ENCODE data around the gene FAM120B. TPM values are rescaled to one million over a fixed set of nuclear protein-coding genes. Genes with fewer than 3 reads are reported as not detected.

Gene FAM120B
- total RNA-seq, 1 experiment from 2014 or later = 16.7 TPM

DNA sequence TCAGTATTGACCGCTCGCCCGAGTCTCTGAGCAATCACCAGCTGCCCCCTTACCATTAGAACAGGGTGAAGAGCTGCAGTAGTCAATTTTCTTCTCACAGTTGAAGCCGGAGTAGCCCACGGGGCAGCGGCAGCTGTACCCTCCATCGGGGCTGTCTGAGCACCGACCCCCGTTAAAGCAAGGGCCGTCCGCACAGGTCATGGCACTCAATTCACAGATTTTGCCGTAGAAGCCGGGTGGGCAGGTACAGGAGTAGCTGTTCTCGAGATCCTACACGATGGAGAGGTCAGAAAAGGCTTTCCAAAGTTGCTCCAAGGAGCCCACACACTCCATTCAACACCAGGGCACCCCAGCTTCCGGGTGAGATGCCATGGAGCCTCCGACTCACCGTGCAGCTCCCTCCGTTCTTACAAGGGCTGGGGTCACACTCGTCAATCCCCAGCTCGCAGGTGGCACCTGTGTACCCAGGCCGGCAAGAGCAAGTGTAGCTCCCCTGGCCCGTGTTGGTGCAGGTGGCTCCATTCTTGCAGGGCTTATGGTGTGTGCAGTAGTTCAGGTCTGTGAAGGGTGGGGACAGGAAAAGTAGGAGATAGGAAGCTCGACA lies 21.6 kb upstream of the FAM120B start:
- H3K36me3 Mint-ChIP-seq (ENCODE audit: insufficient read depth in 1 of 3, low read depth in 3 of 3) = peaks cover 9 to 34% (median 33%) of the 10 kb centered on the region in 3 experiments
- H2BK5ac ChIP-seq (ENCODE audit: insufficient read length, low read length) = no peak overlapping the region
- H3K27me3 ChIP-seq (ENCODE audit: insufficient read depth, low read length) = peaks cover 31% of the 10 kb centered on the region
- no peak overlapping the region for H3K23ac ChIP-seq (ENCODE audit: insufficient read length, low read depth, low read length)
- H3K56ac ChIP-seq (ENCODE audit: insufficient read length, low read depth, low read length) = no peak overlapping the region
- no peak overlapping the region for H4K8ac ChIP-seq (replicated peaks; ENCODE audit: insufficient read length, low read depth, low read length)
- no peak overlapping the region for H3K27ac Mint-ChIP-seq
- peaks cover 7% of the 10 kb centered on the region for H3K23me2 ChIP-seq (ENCODE audit: insufficient read length, low read depth, low read length, poor library complexity, severe bottlenecking)
- H3K4ac ChIP-seq (ENCODE audit: low read depth, low read length) = no peak overlapping the region
- no peak overlapping the region for H3K4me2 ChIP-seq (ENCODE audit: insufficient read depth, insufficient read length, low read length)
- H4K5ac ChIP-seq (ENCODE audit: insufficient read length, low read depth, low read length) = no peak overlapping the region
- H3K4me1 ChIP-seq (ENCODE audit: insufficient read depth, low read length) = no peaks in the 10 kb centered on the region; the same call in 1 of the 2 replicates
- H3K27ac ChIP-seq (ENCODE audit: insufficient read length, low read depth, low read length) = no peak overlapping the region
- no peaks in the 10 kb centered on the region for H3K9me3 ChIP-seq (ENCODE audit: control insufficient read depth, low read depth, low read length)
- no peak overlapping the region for H3K18ac ChIP-seq (ENCODE audit: insufficient read length, low read depth, low read length)
- H2BK12ac ChIP-seq (ENCODE audit: insufficient read length, low read depth, low read length) = no peak overlapping the region
- H2BK15ac ChIP-seq (ENCODE audit: low read depth, low read length) = no peak overlapping the region
- H3K4me3 Mint-ChIP-seq = no peak overlapping the region
- H3K79me2 ChIP-seq (ENCODE audit: insufficient read depth, low read length) = no peaks in the 10 kb centered on the region
- no peak overlapping the region for H2AK5ac ChIP-seq (ENCODE audit: insufficient read length, low read length)
- H3K9me3 Mint-ChIP-seq = peaks cover 0 to 8% of the 10 kb centered on the region in 2 experiments; a peak in 3 of 5 replicates
- no peak overlapping the region for H3K9ac ChIP-seq (ENCODE audit: extremely low read depth, insufficient read length, low read length)
- H3T11ph ChIP-seq (ENCODE audit: low read length) = no peak overlapping the region
- no peak for DNase-seq
- peaks cover 67% of the 10 kb centered on the region for H3K27me3 Mint-ChIP-seq (ENCODE audit: low read depth)
- H4K20me1 ChIP-seq (ENCODE audit: control insufficient read depth, insufficient read depth, insufficient read length) = no peaks in the 10 kb centered on the region
- no peak for TF ChIP-seq CTCF (conservative IDR thresholded peaks at IDR 0.05)
- H3K14ac ChIP-seq (ENCODE audit: insufficient read depth, low read length) = no peak overlapping the region
- WGBS (ENCODE audit: extremely low coverage, insufficient read length, low lambda C conversion rate) = no CpG with 5 or more reads among the region's 24 CpGs
- H4K91ac ChIP-seq (ENCODE audit: insufficient read length, low read depth, low read length) = no peak overlapping the region
- H2BK120ac ChIP-seq (ENCODE audit: low read depth, low read length, poor library complexity, severe bottlenecking) = no peak overlapping the region
- no peak overlapping the region for H2BK20ac ChIP-seq (ENCODE audit: low read depth, low read length, poor library complexity, severe bottlenecking)
- no peak overlapping the region for H2AFZ ChIP-seq (ENCODE audit: low read length)
- H3K79me1 ChIP-seq (ENCODE audit: insufficient read depth, low read depth, low read length, poor library complexity, severe bottlenecking) = no peaks in the 10 kb centered on the region
- H3K4me1 Mint-ChIP-seq = peaks cover 20 to 42% of the 10 kb centered on the region in 2 experiments

All from H9 (cell line).